ENCODE results near the gene RBFOX2.
"Not testable (repeated sequence)": the region's sequence is repeated elsewhere in the genome, so short reads cannot be mapped to it uniquely, and the experiment has no call there.

Gene RBFOX2

GRCh38 chr22:36042240-36042639 is 13.6 kb upstream of the RBFOX2 start:
- no peak for DNase-seq (ENCODE audit: low read depth in 2 of 2)

GRCh38 chr22:36039125-36039524 is 10.5 kb upstream of the RBFOX2 start:
- no peak for DNase-seq (ENCODE audit: low read depth in 2 of 2)

GRCh38 chr22:36037102-36037758 is 8.6 kb upstream of the RBFOX2 start:
- no peak for DNase-seq (ENCODE audit: low read depth in 2 of 2)

- no peak for DNase-seq (ENCODE audit: low read depth in 2 of 2)
Observed at GRCh38 chr22:36036167-36036624, 7.6 kb upstream of the RBFOX2 start.

- no peak for DNase-seq (ENCODE audit: low read depth in 2 of 2)
Observed at GRCh38 chr22:36032611-36033010, 4.0 kb upstream of the RBFOX2 start.

GRCh38 chr22:36029406-36029755 is 757 bp upstream of the RBFOX2 start:
- DNase-seq (ENCODE audit: low read depth in 2 of 2): no peak

GRCh38 chr22:36027935-36028645 is 534 bp downstream of the RBFOX2 start:
- DNase-seq (ENCODE audit: low read depth in 2 of 2): no peak

- no peak for DNase-seq (ENCODE audit: low read depth in 2 of 2)
Observed at GRCh38 chr22:36027579-36027934, 1.1 kb downstream of the RBFOX2 start.

GRCh38 chr22:36026741-36027140 is 1.9 kb downstream of the RBFOX2 start:
- DNase-seq (ENCODE audit: low read depth in 2 of 2): no peak

GRCh38 chr22:36022697-36023096 is 5.9 kb downstream of the RBFOX2 start:
- DNase-seq (ENCODE audit: low read depth in 2 of 2): no peak

- DNase-seq (ENCODE audit: low read depth in 2 of 2): no peak
Observed at GRCh38 chr22:36022162-36022561, 6.5 kb downstream of the RBFOX2 start.

GRCh38 chr22:36021606-36022153 is 6.9 kb downstream of the RBFOX2 start:
- DNase-seq (ENCODE audit: low read depth in 2 of 2): no peak

- not testable (repeated sequence) for DNase-seq (ENCODE audit: low read depth in 2 of 2)
Observed at GRCh38 chr22:36020865-36021264, 7.8 kb downstream of the RBFOX2 start.

- no peak for DNase-seq (ENCODE audit: low read depth in 2 of 2)
Observed at GRCh38 chr22:36017651-36018091, 11.0 kb downstream of the RBFOX2 start.

- no peak for DNase-seq (ENCODE audit: low read depth in 2 of 2)
Observed at GRCh38 chr22:36016684-36017083, 11.9 kb downstream of the RBFOX2 start.

- DNase-seq (ENCODE audit: low read depth in 2 of 2): no peak
Observed at GRCh38 chr22:36015811-36016529, 12.7 kb downstream of the RBFOX2 start.

- DNase-seq (ENCODE audit: low read depth in 2 of 2): no peak
Observed at GRCh38 chr22:36015155-36015810, 13.3 kb downstream of the RBFOX2 start.

GRCh38 chr22:36014546-36015074 is 14.0 kb downstream of the RBFOX2 start:
- no peak for DNase-seq (ENCODE audit: low read depth in 2 of 2)

- DNase-seq (ENCODE audit: low read depth in 2 of 2): no peak
Observed at GRCh38 chr22:36012332-36012731, 16.3 kb downstream of the RBFOX2 start.

- no peak for DNase-seq (ENCODE audit: low read depth in 2 of 2)
Observed at GRCh38 chr22:36010882-36011281, 17.7 kb downstream of the RBFOX2 start.

GRCh38 chr22:36010090-36010489 is 18.5 kb downstream of the RBFOX2 start:
- DNase-seq (ENCODE audit: low read depth in 2 of 2): no peak

GRCh38 chr22:36009085-36009484 is 19.5 kb downstream of the RBFOX2 start:
- DNase-seq (ENCODE audit: low read depth in 2 of 2): no peak
